GM12801 (cell line): ENCODE measurements around the gene MORC1.

Experiments
- CTCF ChIP-seq: IDR thresholded peaks from one replicate; pipeline ENCODE4 v1.5.1; 2011; ENCODE audit warnings: control low read depth; ENCODE audit not compliant: insufficient read length; ENCODE audit errors: extremely low read depth

The MORC1 gene

GRCh38 chr3:109025896-109026295 is 92.0 kb downstream of the MORC1 start:
- TF ChIP-seq CTCF: no peak

- TF ChIP-seq CTCF: no peak
Observed at GRCh38 chr3:109023656-109024254, 94.2 kb downstream of the MORC1 start.

- TF ChIP-seq CTCF: no peak
Observed at GRCh38 chr3:109023167-109023566, 94.8 kb downstream of the MORC1 start.

GRCh38 chr3:109021556-109021955 is 96.4 kb downstream of the MORC1 start:
- TF ChIP-seq CTCF: no peak

GRCh38 chr3:109018828-109019227 is 99.1 kb downstream of the MORC1 start:
- TF ChIP-seq CTCF: no peak

GRCh38 chr3:109005443-109005842 is 112.5 kb downstream of the MORC1 start:
- TF ChIP-seq CTCF: no peak

- TF ChIP-seq CTCF: no peak
Observed at GRCh38 chr3:108998436-108998835, 119.5 kb downstream of the MORC1 start.
